Measurements from ENCODE around the gene PTBP3. TPM values are rescaled to one million over a fixed set of nuclear protein-coding genes. Genes with fewer than 3 reads are reported as not detected.

PTBP3 gene
- total RNA-seq, 6 experiments from 2014 or later = 31.1 to 52.5 (median 39.7) TPM

GRCh38 chr9:112233769-112234168 is 99.7 kb downstream of the PTBP3 start:
- H3K27ac Mint-ChIP-seq = peak overlapping the region; percentile 85
- TF ChIP-seq, protein P1, sequence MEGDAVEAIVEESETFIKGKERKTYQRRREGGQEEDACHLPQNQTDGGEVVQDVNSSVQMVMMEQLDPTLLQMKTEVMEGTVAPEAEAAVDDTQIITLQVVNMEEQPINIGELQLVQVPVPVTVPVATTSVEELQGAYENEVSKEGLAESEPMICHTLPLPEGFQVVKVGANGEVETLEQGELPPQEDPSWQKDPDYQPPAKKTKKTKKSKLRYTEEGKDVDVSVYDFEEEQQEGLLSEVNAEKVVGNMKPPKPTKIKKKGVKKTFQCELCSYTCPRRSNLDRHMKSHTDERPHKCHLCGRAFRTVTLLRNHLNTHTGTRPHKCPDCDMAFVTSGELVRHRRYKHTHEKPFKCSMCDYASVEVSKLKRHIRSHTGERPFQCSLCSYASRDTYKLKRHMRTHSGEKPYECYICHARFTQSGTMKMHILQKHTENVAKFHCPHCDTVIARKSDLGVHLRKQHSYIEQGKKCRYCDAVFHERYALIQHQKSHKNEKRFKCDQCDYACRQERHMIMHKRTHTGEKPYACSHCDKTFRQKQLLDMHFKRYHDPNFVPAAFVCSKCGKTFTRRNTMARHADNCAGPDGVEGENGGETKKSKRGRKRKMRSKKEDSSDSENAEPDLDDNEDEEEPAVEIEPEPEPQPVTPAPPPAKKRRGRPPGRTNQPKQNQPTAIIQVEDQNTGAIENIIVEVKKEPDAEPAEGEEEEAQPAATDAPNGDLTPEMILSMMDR (IDR thresholded peaks at IDR 0.05) = no peak

DNA sequence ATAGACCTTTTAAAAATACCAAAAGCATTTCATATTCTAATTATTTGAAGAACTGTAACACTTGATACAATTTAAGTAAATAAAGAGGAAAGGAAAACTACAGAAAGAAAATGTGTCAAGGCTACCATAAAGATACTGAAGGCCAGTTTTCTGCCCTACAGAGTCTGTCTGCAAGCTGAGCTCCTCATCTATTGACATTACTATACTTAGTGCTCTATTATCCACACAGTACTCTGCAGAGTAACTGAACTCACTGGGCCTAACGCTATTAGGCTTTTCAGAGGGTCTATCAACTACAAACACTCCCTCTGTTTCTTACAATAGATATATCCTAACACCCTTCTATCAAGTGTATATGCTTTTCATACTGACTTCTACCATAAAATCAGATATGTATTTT is 101.2 kb downstream of the PTBP3 start:
- no peak overlapping the region for H3K4me3 Mint-ChIP-seq
- TF ChIP-seq, protein P1 (IDR thresholded peaks at IDR 0.05) = no peak
- H3K27ac Mint-ChIP-seq = no peak overlapping the region
- no peak for DNase-seq
- no peaks in the 10 kb centered on the region; the same call in 1 of the 2 replicates for H3K4me1 Mint-ChIP-seq (ENCODE audit: low read depth)
- H3K9me3 Mint-ChIP-seq = no peaks in the 10 kb centered on the region
- no peaks in the 10 kb centered on the region for H3K27me3 Mint-ChIP-seq (ENCODE audit: insufficient read depth)
- peaks cover 20% of the 10 kb centered on the region for H3K36me3 Mint-ChIP-seq (ENCODE audit: low read depth)

More at GRCh38 chr9:112233769-112234168, 99.7 kb downstream of the PTBP3 start:
- Mint-ChIP-seq H3K4me3 (peak overlapping the region; percentile 51; the same call in 1 of the 2 replicates), H3K9me3 (no peaks in the 10 kb centered on the region), H3K27me3 (ENCODE audit: insufficient read depth) (no peaks in the 10 kb centered on the region), H3K4me1 (ENCODE audit: low read depth) (peaks cover 10% of the 10 kb centered on the region), H3K36me3 (ENCODE audit: low read depth) (peaks cover 18% of the 10 kb centered on the region)
- peak; percentile 58 for DNase-seq

DNA sequence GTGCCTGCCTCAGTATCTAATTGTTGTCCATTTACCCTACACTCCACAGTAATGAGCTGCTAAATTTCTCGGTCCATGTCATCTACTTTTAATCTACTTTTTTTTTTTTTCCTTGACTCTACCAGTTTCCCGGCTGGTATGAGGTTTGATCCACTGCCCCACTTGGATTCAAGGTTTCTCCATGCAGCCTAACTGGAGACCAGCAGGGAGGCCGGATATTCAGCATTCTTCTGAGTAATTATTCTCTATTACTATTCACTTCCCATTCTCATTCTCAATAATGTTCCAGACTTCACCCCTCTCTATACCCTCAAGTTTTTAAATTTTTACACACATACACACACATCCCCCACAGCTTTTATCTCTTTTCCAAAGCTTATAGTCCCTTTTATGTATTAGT is 107.3 kb downstream of the PTBP3 start:
- H3K4me1 Mint-ChIP-seq (ENCODE audit: low read depth) = peaks cover 30% of the 10 kb centered on the region
- TF ChIP-seq, protein P1 (IDR thresholded peaks at IDR 0.05) = no peak
- H3K9me3 Mint-ChIP-seq = no peaks in the 10 kb centered on the region
- H3K27me3 Mint-ChIP-seq (ENCODE audit: insufficient read depth) = no peaks in the 10 kb centered on the region
- H3K27ac Mint-ChIP-seq = 0 out of 2 replicates have a peak overlapping the region, but pooled peaks have one; percentile 31
- H3K4me3 Mint-ChIP-seq = no peak overlapping the region
- DNase-seq = no peak
- peaks cover 37% of the 10 kb centered on the region for H3K36me3 Mint-ChIP-seq (ENCODE audit: low read depth)

- Mint-ChIP-seq H3K27ac (peak overlapping the region; percentile 96), H3K9me3 (no peaks in the 10 kb centered on the region), H3K27me3 (ENCODE audit: insufficient read depth) (no peaks in the 10 kb centered on the region), H3K4me3 (peak overlapping the region; percentile 66), H3K4me1 (ENCODE audit: low read depth) (peaks cover 30% of the 10 kb centered on the region), H3K36me3 (ENCODE audit: low read depth) (peaks cover 36% of the 10 kb centered on the region)
- TF ChIP-seq, protein P1 (IDR thresholded peaks at IDR 0.05) = no peak
- DNase-seq = peak; percentile 75
Measured at GRCh38 chr9:112224401-112225289, 108.8 kb downstream of the PTBP3 start.

- H3K4me1 Mint-ChIP-seq (ENCODE audit: low read depth) = peaks cover 10% of the 10 kb centered on the region
- no peaks in the 10 kb centered on the region for H3K9me3 Mint-ChIP-seq
- no peaks in the 10 kb centered on the region for H3K27me3 Mint-ChIP-seq (ENCODE audit: insufficient read depth)
- no peak for DNase-seq
- no peak overlapping the region for H3K4me3 Mint-ChIP-seq
- TF ChIP-seq, protein P1 (IDR thresholded peaks at IDR 0.05) = no peak
- peaks cover 29% of the 10 kb centered on the region for H3K36me3 Mint-ChIP-seq (ENCODE audit: low read depth)
- no peak overlapping the region for H3K27ac Mint-ChIP-seq
Measured at GRCh38 chr9:112218908-112219307, 114.5 kb downstream of the PTBP3 start.
